ENCODE data around the gene SLC25A26. TPM values are rescaled to one million over a fixed set of nuclear protein-coding genes. Genes with fewer than 3 reads are reported as not detected.

SLC25A26 gene
- total and polyA plus RNA-seq, 12 donors = 12.1 to 44.2 (median 31.0) TPM

DNA sequence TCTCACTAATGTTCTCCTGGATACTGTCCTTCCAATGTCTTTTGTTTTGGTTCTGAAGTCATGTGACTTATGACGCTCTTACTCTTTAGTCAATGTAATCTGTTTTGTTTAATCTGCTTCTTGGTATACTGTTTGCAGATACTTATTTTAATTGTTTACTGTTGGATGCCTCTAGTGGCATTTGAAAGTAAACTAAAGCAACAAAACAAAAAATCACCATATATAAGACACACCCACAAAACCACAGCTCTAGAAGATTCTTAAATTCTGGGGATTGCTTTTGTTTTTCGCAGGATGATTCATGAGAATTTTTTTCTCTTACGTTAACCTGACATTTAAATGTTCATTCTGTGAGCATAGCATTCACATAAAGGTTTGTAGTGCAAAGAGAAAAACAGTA is 16.8 kb downstream of the SLC25A26 start:
- H3K4me1 ChIP-seq = no peaks in the 10 kb centered on the region
- intact Hi-C loops (cut with DNase I) = no loop called here
- peaks cover 0 to 9% (median 0%) of the 10 kb centered on the region in 11 donors for H3K9me3 ChIP-seq
- ATAC-seq (no peak), DNase-seq (no peak)
- H3K27me3 ChIP-seq = no peaks in the 10 kb centered on the region
- TF ChIP-seq CTCF (IDR thresholded peaks at IDR 0.05) = no peak
- H3K36me3 ChIP-seq = peaks cover 0 to 28% (median 0%) of the 10 kb centered on the region in 9 donors
- H3K4me3 ChIP-seq = no peak overlapping the region
- no peak overlapping the region for H3K27ac ChIP-seq
- 94 to 98% methylated on average over 3 of the region's 3 CpGs for WGBS, 2 donors

GRCh38 chr3:66239513-66240123 is 18.8 kb downstream of the SLC25A26 start:
- Histone ChIP-seq H3K36me3 (peaks cover 0 to 43% (median 16%) of the 10 kb centered on the region in 9 donors), H3K27ac (no peak overlapping the region), H3K27me3 (no peaks in the 10 kb centered on the region), H3K4me3 (no peak overlapping the region), H3K4me1 (no peaks in the 10 kb centered on the region), H3K9me3 (peaks cover 0 to 9% (median 0%) of the 10 kb centered on the region in 11 donors)
- no peak for ATAC-seq
- WGBS, 2 donors = 91 to 93% methylated on average over 2 of the region's 2 CpGs
- intact Hi-C loops (cut with DNase I) = no loop called here
- TF ChIP-seq CTCF (IDR thresholded peaks at IDR 0.05) = no peak
- no peak for DNase-seq

GRCh38 chr3:66241466-66241865 is 20.7 kb downstream of the SLC25A26 start:
- peaks cover 0 to 55% (median 27%) of the 10 kb centered on the region in 9 donors for H3K36me3 ChIP-seq
- no peak for DNase-seq
- H3K9me3 ChIP-seq = peaks cover 0 to 9% (median 0%) of the 10 kb centered on the region in 11 donors
- 91 to 93% methylated on average over 3 of the region's 3 CpGs for WGBS, 2 donors
- no peak overlapping the region for H3K4me3 ChIP-seq
- H3K4me1 ChIP-seq = no peaks in the 10 kb centered on the region
- intact Hi-C loops (cut with DNase I) = no loop called here
- no peaks in the 10 kb centered on the region for H3K27me3 ChIP-seq
- no peak for TF ChIP-seq CTCF (IDR thresholded peaks at IDR 0.05)
- ATAC-seq = no peak
- H3K27ac ChIP-seq = no peak overlapping the region

- TF ChIP-seq CTCF (IDR thresholded peaks at IDR 0.05) = no peak
- Histone ChIP-seq H3K27me3 (no peaks in the 10 kb centered on the region), H3K36me3 (peaks cover 0 to 59% (median 27%) of the 10 kb centered on the region in 9 donors), H3K9me3 (peaks cover 0 to 9% (median 0%) of the 10 kb centered on the region in 11 donors), H3K4me3 (no peak overlapping the region), H3K4me1 (no peaks in the 10 kb centered on the region), H3K27ac (no peak overlapping the region)
- DNase-seq = no peak
- intact Hi-C loops (cut with DNase I) = no loop called here
- no peak for ATAC-seq
- 96 to 97% methylated on average over 3 of the region's 3 CpGs for WGBS, 2 donors
Measured at GRCh38 chr3:66242788-66243464, 22.1 kb downstream of the SLC25A26 start.

Measured in heart right ventricle (tissue), 16 donors.